ENCODE measurements around the gene FRS3.
"Not testable (repeated sequence)": the region's sequence is repeated elsewhere in the genome, so short reads cannot be mapped to it uniquely, and the experiment has no call there.

Gene FRS3

DNA sequence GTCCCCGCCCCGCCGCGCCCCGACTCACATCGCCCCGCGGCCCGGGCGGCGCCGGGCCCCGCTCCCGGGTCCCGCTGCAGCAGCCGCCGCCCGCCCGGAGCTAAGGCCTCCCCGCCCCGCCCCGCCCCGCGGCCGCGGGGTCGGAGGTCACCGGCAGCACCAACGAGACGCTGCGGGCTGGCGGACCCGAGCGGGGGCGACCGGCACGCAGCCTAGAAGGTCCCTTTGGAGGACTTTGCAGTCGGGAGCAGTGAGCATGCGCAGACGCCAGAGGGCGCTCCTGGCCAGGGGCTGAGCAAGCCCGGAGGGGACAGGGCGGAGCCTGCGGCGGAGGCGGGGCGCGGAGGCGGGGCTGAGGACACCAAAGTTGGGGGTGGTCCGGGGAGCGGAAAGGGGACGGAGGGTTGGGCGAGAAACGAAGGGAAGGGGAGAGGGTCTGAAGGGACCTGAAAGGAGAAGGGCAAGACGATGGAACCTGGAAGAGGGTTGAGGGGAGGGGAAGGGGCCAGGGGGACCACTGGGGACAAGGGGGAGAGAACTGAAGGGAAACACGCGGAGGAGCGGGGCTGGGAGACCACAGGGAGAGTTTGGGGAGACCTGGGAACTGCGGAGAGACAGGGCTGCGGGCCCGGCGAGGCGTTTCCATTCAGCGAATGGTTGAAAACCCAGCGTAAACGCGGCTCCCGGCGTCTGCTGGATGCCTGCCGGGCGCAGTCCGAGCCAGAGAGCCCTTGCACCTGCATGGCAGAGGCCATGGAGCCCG is at the start of gene FRS3:
Gene FRS3, minus strand, starts transcription at position 113 of the 763 bp plus-strand sequence. CDS start 2,913 bp downstream, outside the sequence.
- DNase-seq = peak; percentile 99

- no peak for DNase-seq
These were observed 46.8 kb upstream of the FRS3 start for GRCh38 chr6:41826343-41827022.

GRCh38 chr6:41824571-41825569 is 45.2 kb upstream of the FRS3 start:
- DNase-seq = no peak

DNA sequence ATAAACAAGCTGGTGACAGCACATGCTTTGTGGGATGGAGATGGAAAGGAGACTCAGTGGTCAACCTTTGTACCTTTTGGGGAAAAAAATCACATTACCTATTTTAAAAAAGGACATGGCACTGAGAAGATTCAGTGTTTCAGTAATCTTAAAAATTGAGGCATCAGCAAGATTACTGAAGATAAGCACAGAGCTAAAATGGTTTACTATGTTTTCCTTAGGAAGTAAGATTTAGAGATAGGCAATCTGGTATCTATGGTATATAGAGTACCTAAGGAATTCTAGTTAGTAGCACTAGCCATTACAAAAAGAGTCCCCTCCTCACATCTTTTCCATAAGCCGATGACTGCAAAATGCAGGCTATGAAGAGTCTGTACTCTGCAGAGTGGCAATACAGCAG is 43.5 kb upstream of the FRS3 start:
- no peak for DNase-seq

GRCh38 chr6:41822021-41822420 is 42.3 kb upstream of the FRS3 start:
- no peak for DNase-seq

DNA sequence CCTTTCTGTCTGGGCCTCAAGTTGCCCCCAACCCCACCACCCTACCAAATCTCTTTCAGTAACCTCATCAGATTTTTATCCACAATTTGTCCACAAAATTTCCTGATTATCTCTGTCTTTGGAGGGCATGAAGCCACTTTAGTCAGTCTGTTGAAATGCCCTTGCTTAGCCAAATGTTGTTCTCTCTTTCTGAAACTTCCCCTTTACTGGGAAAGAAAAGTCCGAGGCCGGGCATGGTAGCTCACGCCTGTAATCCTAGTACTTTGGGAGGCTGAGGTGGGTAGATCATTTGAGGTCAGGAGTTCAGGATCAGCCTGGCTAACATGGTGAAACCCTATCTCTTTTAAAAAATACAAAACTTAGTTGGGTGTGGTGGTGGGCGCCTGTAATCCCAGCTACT is 41.6 kb upstream of the FRS3 start:
- no peak for DNase-seq

GRCh38 chr6:41818271-41819054 is 38.8 kb upstream of the FRS3 start:
- no peak for DNase-seq

DNA sequence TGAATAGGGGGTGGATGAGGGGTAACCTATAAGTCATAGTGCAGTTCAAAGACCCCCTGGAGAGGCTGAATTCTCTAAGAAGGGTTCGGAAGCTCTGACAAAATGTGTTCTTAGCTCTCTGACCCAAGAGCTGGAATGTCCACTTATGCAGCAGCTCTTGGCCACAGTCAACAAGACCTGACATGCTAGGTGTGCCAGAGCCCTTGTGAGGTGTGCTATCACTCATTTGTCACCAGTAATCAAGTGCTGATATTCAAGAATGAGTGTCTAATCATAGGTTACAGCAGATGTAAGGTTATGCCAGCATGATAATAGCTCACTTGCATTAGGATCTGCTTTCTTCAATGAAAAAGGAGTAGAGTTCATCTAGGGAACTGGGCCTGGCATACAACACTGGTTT is 35.9 kb upstream of the FRS3 start:
- DNase-seq = no peak

GRCh38 chr6:41814629-41815028 is 34.9 kb upstream of the FRS3 start:
- no peak for DNase-seq

- DNase-seq = no peak
These were observed 34.3 kb upstream of the FRS3 start for GRCh38 chr6:41813956-41814355.

GRCh38 chr6:41813469-41813868 is 33.8 kb upstream of the FRS3 start:
- DNase-seq = no peak

DNA sequence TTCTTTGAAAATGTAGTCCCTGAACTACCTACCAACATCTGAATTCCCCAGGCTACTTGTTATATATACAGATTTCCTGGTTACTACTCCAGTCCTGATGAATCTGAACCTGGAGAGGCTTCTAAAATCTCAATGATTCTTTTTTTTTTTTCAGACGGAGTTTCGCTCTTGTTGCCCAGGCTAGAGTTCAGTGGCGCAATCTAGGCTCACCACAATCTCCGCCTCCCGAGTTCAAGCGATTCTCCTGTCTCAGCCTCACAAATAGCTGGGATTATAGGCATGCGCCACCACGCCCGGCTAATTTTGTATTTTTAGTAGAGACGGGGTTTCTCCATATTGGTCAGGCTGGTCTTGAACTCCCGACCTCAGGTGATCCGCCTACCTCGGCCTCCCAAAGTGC is 32.2 kb upstream of the FRS3 start:
- DNase-seq = not testable (repeated sequence)

DNA sequence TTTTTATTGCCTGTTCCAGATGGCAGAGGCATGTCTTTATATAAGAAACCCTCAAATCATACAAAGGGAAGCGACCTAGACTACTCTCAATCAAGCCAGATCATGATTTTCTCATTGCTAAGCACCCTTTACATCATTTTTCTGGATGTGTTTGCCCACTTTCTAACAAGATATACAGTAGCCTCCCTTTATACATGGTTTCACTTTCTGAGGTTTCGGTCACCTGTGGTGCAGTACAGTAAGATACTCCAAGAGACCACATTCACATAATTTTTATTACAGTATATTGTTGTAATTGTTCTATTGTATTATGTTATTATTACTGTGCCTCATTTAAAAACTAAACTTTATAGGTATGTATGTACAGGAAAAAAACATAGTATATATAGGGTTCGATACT is 31.4 kb upstream of the FRS3 start:
- DNase-seq = no peak

DNA sequence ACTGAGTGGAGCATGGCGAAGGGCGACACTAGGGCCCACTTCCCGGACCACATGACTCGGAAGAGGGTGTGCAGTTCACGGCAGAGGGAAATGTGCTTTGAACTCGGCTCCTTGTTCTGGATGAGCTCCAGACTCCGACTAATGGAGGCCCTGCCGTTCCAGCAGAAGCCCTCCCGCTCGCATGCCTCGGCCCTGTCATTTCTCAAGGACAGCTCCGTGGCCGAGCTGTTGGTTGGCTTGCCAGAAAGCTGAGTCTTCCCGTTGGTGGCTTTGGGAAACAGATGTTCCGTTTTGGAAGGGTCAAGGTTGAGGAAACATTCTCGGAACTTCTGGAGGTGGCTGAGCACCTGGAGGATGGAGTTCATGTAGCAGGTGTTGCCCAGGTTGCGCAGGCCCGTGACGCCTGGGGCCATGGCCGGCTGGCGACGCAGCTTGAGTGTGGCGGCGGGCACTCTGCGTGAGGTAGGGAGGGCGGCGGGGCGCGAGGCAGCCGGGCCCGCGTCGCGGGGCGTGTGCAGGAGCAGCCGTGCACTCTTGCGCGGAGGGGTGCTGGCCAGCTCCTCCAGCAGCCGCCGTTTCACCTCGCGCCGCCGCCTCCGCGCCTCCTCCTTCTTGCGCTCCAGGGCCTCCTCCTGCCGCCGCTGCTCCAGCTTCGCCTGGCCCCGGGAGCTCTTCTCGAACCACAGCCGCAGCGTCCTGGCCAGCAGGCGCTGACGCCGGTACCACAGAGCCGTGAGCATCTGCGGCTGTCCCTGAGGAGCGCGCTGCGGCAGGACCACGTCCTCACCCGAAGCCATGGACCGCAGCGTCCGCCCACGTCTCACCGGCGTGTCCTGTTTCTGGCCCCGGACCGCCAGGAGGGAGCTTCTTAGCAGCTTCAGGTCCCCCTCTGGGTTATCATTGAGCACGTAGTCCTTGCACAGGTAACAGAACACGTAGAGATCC is 26.4 kb upstream of the FRS3 start:
- no peak for DNase-seq

- no peak for DNase-seq
These were observed 21.7 kb upstream of the FRS3 start for GRCh38 chr6:41801380-41801779.

DNA sequence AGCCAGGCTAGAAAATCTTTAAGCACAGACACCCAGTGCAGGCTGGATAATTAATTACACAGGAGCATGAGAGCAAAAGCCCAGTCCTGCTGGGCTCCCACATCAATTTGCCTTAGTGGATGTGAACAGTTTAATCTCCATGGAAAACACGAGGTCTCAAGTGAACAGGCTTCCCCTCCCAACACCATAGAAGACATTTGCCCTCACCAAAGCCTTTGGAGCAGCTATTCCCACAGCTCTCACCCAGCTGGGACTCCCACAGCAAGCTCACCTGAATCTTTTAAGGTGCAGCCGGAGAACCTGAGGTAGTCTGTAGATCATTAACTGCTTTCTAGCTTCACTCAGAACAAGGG is 19.8 kb upstream of the FRS3 start:
- DNase-seq = no peak

GRCh38 chr6:41798901-41799558 is 19.3 kb upstream of the FRS3 start:
- DNase-seq = no peak

GRCh38 chr6:41796474-41796873 is 16.8 kb upstream of the FRS3 start:
- no peak for DNase-seq

GRCh38 chr6:41791984-41792383 is 12.3 kb upstream of the FRS3 start:
- no peak for DNase-seq

DNA sequence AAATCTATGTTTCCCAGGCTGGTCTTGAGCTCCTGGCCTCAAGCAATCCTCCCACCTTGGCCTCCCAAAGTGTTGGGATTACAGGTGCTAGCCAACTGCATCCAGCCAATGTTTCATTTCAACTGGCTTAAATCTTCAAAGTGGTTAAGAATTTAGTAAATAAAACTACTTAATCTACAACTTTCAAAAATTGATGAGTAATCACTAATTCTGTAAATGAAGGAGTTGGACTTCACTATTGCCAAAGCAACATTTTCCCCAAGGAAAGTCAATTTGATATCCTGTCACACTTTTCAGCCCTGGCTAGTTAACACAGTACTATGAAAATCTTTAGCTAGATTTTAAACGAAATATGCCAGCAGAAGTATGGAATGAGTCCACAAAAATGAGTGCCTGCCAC is 11.6 kb upstream of the FRS3 start:
- DNase-seq = no peak

GRCh38 chr6:41790045-41790444 is 10.3 kb upstream of the FRS3 start:
- DNase-seq = no peak
